Astrocyte of the spinal cord (primary cell): ENCODE data around the gene CGNL1.

Source experiments
- DNase-seq: peaks from one replicate; pipeline ENCODE4 v3.0.0; 2011; ENCODE audit warnings: low read depth, low spot score
- H3K4me3 ChIP-seq: 2 replicates; pipeline ENCODE4 v1.5.1; 2011; ENCODE audit warnings: low read depth, mild to moderate bottlenecking, low read length, moderate library complexity
- CTCF ChIP-seq: IDR thresholded peaks from 2 replicates; pipeline ENCODE4 v1.5.1; 2012; ENCODE audit warnings: low read depth, mild to moderate bottlenecking, low read length, inconsistent platforms
- in situ Hi-C: cut with HindIII; loops from 2 replicates; pipeline ENCODE4 v1.10.0; 2017; ENCODE audit warnings: low sequenced_read_pairs

Gene CGNL1

GRCh38 chr15:57496594-57496945, 120.3 kb downstream of the CGNL1 start:
- no peak overlapping the region for H3K4me3 ChIP-seq
- TF ChIP-seq CTCF: no peak
- in situ Hi-C loops: no loop called here
- DNase-seq: no peak

GRCh38 chr15:57496946-57497869, 120.9 kb downstream of the CGNL1 start:
- DNase-seq: no peak
- in situ Hi-C loops: no loop called here
- TF ChIP-seq CTCF: no peak
- no peak overlapping the region for H3K4me3 ChIP-seq

GRCh38 chr15:57500256-57500655, 124.0 kb downstream of the CGNL1 start:
- H3K4me3 ChIP-seq: no peak overlapping the region
- in situ Hi-C loops: no loop called here
- TF ChIP-seq CTCF: no peak

GRCh38 chr15:57500979-57501576, 124.8 kb downstream of the CGNL1 start:
- in situ Hi-C loops: no loop called here
- no peak overlapping the region for H3K4me3 ChIP-seq
- TF ChIP-seq CTCF: no peak
- DNase-seq: peak; percentile 52

More at GRCh38 chr15:57500256-57500655, 124.0 kb downstream of the CGNL1 start:
- DNase-seq: no peak

- in situ Hi-C loops: no loop called here
- H3K4me3 ChIP-seq: no peak overlapping the region
- no peak for DNase-seq
- TF ChIP-seq CTCF: no peak
Observed at GRCh38 chr15:57502116-57502515, 125.8 kb downstream of the CGNL1 start.

- DNase-seq: no peak
- TF ChIP-seq CTCF: peak; percentile 18
- in situ Hi-C loops: no loop called here
- no peak overlapping the region for H3K4me3 ChIP-seq
Observed at GRCh38 chr15:57503051-57503702, 126.9 kb downstream of the CGNL1 start.
